H9 (cell line): ENCODE measurements around the gene HTT-AS. TPM values are rescaled to one million over a fixed set of nuclear protein-coding genes. Genes with fewer than 3 reads are reported as not detected.

Experiments used
- DNase-seq: peaks from one replicate; pipeline ENCODE4 v3.0.0-alpha.2; 2017
- H2AFZ ChIP-seq: one replicate; pipeline ENCODE4 v1.6.1; 2013; ENCODE audit warnings: mild to moderate bottlenecking, low read length, control low read depth, moderate library complexity
- H2AK5ac ChIP-seq: 2 replicates; pipeline ENCODE4 v1.6.1; 2013; ENCODE audit warnings: low read length, control low read depth, mixed read lengths; ENCODE audit not compliant: insufficient read length
- H2BK120ac ChIP-seq: one replicate; pipeline ENCODE4 v1.6.1; 2013; ENCODE audit warnings: low read depth, mild to moderate bottlenecking, low read length, control low read depth, inconsistent platforms; ENCODE audit not compliant: poor library complexity, severe bottlenecking
- H2BK12ac ChIP-seq: 2 replicates; pipeline ENCODE4 v1.6.1; 2013; ENCODE audit warnings: low read length, control low read depth, mixed read lengths, low read depth; ENCODE audit not compliant: insufficient read length
- H2BK15ac ChIP-seq: 2 replicates; pipeline ENCODE4 v1.6.1; 2013; ENCODE audit warnings: low read depth, low read length, control low read depth
- H2BK20ac ChIP-seq: one replicate; pipeline ENCODE4 v1.6.1; 2013; ENCODE audit warnings: low read depth, mild to moderate bottlenecking, low read length, control low read depth, inconsistent platforms; ENCODE audit not compliant: poor library complexity, severe bottlenecking
- H2BK5ac ChIP-seq: 2 replicates; pipeline ENCODE4 v1.6.1; 2013; ENCODE audit warnings: low read length, control low read depth, mixed read lengths; ENCODE audit not compliant: insufficient read length
- H3K14ac ChIP-seq: 2 replicates; pipeline ENCODE4 v1.6.1; 2013; ENCODE audit warnings: low read length, control low read depth; ENCODE audit not compliant: insufficient read depth
- H3K18ac ChIP-seq: 2 replicates; pipeline ENCODE4 v1.6.1; 2013; ENCODE audit warnings: low read depth, mild to moderate bottlenecking, mixed read lengths, low read length, control low read depth; ENCODE audit not compliant: insufficient read length
- H3K23ac ChIP-seq: 2 replicates; pipeline ENCODE4 v1.6.1; 2013; ENCODE audit warnings: low read length, control low read depth, mixed read lengths, low read depth; ENCODE audit not compliant: insufficient read length
- H3K23me2 ChIP-seq: 2 replicates; pipeline ENCODE4 v1.6.1; 2013; ENCODE audit warnings: low read depth, mild to moderate bottlenecking, mixed read lengths, low read length, control low read depth; ENCODE audit not compliant: insufficient read length, poor library complexity, severe bottlenecking
- H3K27ac ChIP-seq: 2 replicates; pipeline ENCODE4 v1.5.1; 2013; ENCODE audit warnings: low read length, control low read depth, mixed read lengths, low read depth; ENCODE audit not compliant: insufficient read length
- H3K27me3 ChIP-seq: 2 replicates; pipeline ENCODE4 v1.6.1; 2013; ENCODE audit warnings: low read length, control low read depth, inconsistent platforms; ENCODE audit not compliant: insufficient read depth
- H3K4ac ChIP-seq: 2 replicates; pipeline ENCODE4 v1.6.1; 2013; ENCODE audit warnings: low read depth, mild to moderate bottlenecking, control low read depth, inconsistent platforms, low read length, moderate library complexity
- H3K4me1 ChIP-seq: 2 replicates; pipeline ENCODE4 v1.6.1; 2013; ENCODE audit warnings: low read length, control low read depth, inconsistent platforms; ENCODE audit not compliant: insufficient read depth
- H3K4me2 ChIP-seq: 2 replicates; pipeline ENCODE4 v1.6.1; 2013; ENCODE audit warnings: low read length, control low read depth, mixed read lengths; ENCODE audit not compliant: insufficient read length, insufficient read depth
- H3K56ac ChIP-seq: 2 replicates; pipeline ENCODE4 v1.6.1; 2013; ENCODE audit warnings: low read depth, mild to moderate bottlenecking, mixed read lengths, low read length, control low read depth; ENCODE audit not compliant: insufficient read length
- H3K79me1 ChIP-seq: 2 replicates; pipeline ENCODE4 v1.6.1; 2013; ENCODE audit warnings: low read depth, mild to moderate bottlenecking, moderate library complexity, low read length, control low read depth, inconsistent platforms; ENCODE audit not compliant: insufficient read depth, poor library complexity, severe bottlenecking
- H3K79me2 ChIP-seq: 2 replicates; pipeline ENCODE4 v1.6.1; 2013; ENCODE audit warnings: low read length, control low read depth, inconsistent platforms; ENCODE audit not compliant: insufficient read depth
- H3K9ac ChIP-seq: 2 replicates; pipeline ENCODE4 v1.6.1; 2013; ENCODE audit warnings: low read length, control low read depth, mixed read lengths; ENCODE audit not compliant: insufficient read length; ENCODE audit errors: extremely low read depth
- H3K9me3 ChIP-seq: one replicate; pipeline ENCODE4 v1.6.1; 2013; ENCODE audit warnings: low read depth, low read length, inconsistent platforms; ENCODE audit not compliant: control insufficient read depth
- H3T11ph ChIP-seq: one replicate; pipeline ENCODE4 v1.6.1; 2013; ENCODE audit warnings: mild to moderate bottlenecking, low read length, control low read depth, inconsistent platforms
- H4K20me1 ChIP-seq: one replicate; pipeline ENCODE4 v1.6.1; 2013; ENCODE audit not compliant: control insufficient read depth, insufficient read length, insufficient read depth
- H4K5ac ChIP-seq: 2 replicates; pipeline ENCODE4 v1.6.1; 2013; ENCODE audit warnings: low read depth, mild to moderate bottlenecking, mixed read lengths, low read length, control low read depth; ENCODE audit not compliant: insufficient read length
- H4K8ac ChIP-seq: replicated peaks from 2 replicates; pipeline ENCODE4 v1.6.1; 2013; ENCODE audit warnings: low read length, control low read depth, mixed read lengths, low read depth; ENCODE audit not compliant: insufficient read length
- H4K91ac ChIP-seq: 2 replicates; pipeline ENCODE4 v1.6.1; 2013; ENCODE audit warnings: low read depth, mild to moderate bottlenecking, moderate library complexity, mixed read lengths, low read length, control low read depth; ENCODE audit not compliant: insufficient read length
- H3K27ac Mint-ChIP-seq, 3 experiments: 2 replicates in 2 of 3; 3 replicates in 1 of 3; pipeline ENCODE4 v1.8.0; 2020 to 2021; ENCODE audit warnings: mixed read lengths in 3 of 3, mild to moderate bottlenecking in 1 of 3, moderate library complexity in 1 of 3
- H3K27me3 Mint-ChIP-seq: 2 replicates; pipeline ENCODE4 v1.8.0; 2021; ENCODE audit warnings: low read depth, mild to moderate bottlenecking, moderate library complexity, mixed read lengths
- H3K36me3 Mint-ChIP-seq, 3 experiments: 2 replicates in 2 of 3; 3 replicates in 1 of 3; pipeline ENCODE4 v1.8.0; 2020 to 2021; ENCODE audit warnings: low read depth in 3 of 3, mixed read lengths in 3 of 3; ENCODE audit not compliant: insufficient read depth in 1 of 3
- H3K4me1 Mint-ChIP-seq, 2 experiments: 2 replicates each; pipeline ENCODE4 v1.8.0; 2020; ENCODE audit warnings: mixed read lengths in 2 of 2
- H3K4me3 Mint-ChIP-seq, 2 experiments: 2 replicates in 1 of 2; 3 replicates in 1 of 2; pipeline ENCODE4 v1.8.0; 2020 to 2021; ENCODE audit warnings: mild to moderate bottlenecking in 2 of 2, mixed read lengths in 2 of 2, moderate library complexity in 1 of 2
- H3K9me3 Mint-ChIP-seq, 2 experiments: 2 replicates in 1 of 2; 3 replicates in 1 of 2; pipeline ENCODE4 v1.8.0; 2020; ENCODE audit warnings: mild to moderate bottlenecking in 2 of 2, mixed read lengths in 2 of 2, moderate library complexity in 1 of 2
- CTCF ChIP-seq: fragments of 200-600 bp; sonication (generic); conservative IDR thresholded peaks from 3 replicates; pipeline ENCODE4 v1.8.0; 2021; ENCODE audit warnings: antibody characterized with exemption, mild to moderate bottlenecking
- WGBS: extraction: QIAGEN DNeasy Blood & Tissue Kit; methylation state at CpG from one replicate; pipeline ENCODE4 v1.1.7; 2013; ENCODE audit warnings: missing lambda C conversion rate, low lambda C conversion rate, mixed read lengths; ENCODE audit not compliant: insufficient read length; ENCODE audit errors: extremely low coverage; 5-methylcytosine and 5-hydroxymethylcytosine counted together
- total RNA-seq: library from RNA; stranded (reverse); gene quantifications from 2 replicates; pipeline ENCODE4 v1.2.1, GENCODE V29; 2021

The HTT-AS gene
- total RNA-seq, 1 experiment from 2014 or later = not detected

GRCh38 chr4:3035249-3035648 lies 39.1 kb downstream of the HTT-AS start:
- Histone ChIP-seq H2BK12ac (no peak overlapping the region), H3K9me3 (no peaks in the 10 kb centered on the region), H2BK20ac (no peak overlapping the region), H3K4ac (no peak overlapping the region), H4K20me1 (no peaks in the 10 kb centered on the region), H3K27me3 (no peaks in the 10 kb centered on the region), H2BK120ac (no peak overlapping the region), H3K79me1 (no peaks in the 10 kb centered on the region), H3K4me2 (no peak overlapping the region), H3K23me2 (no peaks in the 10 kb centered on the region), H3K18ac (no peak overlapping the region), H2AK5ac (no peak overlapping the region), H3K14ac (no peak overlapping the region), H3K79me2 (no peaks in the 10 kb centered on the region), H2AFZ (no peak overlapping the region), H4K8ac (no peak overlapping the region), H3K56ac (no peak overlapping the region), H3K27ac (no peak overlapping the region), H4K5ac (no peak overlapping the region), H4K91ac (no peak overlapping the region), H3K9ac (no peak overlapping the region), H3K23ac (no peak overlapping the region), H3K4me1 (no peaks in the 10 kb centered on the region; the same call in 1 of the 2 replicates), H2BK5ac (no peak overlapping the region), H2BK15ac (no peak overlapping the region), H3T11ph (no peak overlapping the region)
- peaks cover 8% of the 10 kb centered on the region for H3K27me3 Mint-ChIP-seq
- no peak for DNase-seq
- H3K9me3 Mint-ChIP-seq = no peaks in the 10 kb centered on the region
- no peak for TF ChIP-seq CTCF
- peaks cover 4 to 8% of the 10 kb centered on the region in 2 experiments; a peak in 3 of 4 replicates for H3K4me1 Mint-ChIP-seq
- no CpG with 5 or more reads among the region's 8 CpGs for WGBS
- no peak overlapping the region for H3K4me3 Mint-ChIP-seq
- H3K36me3 Mint-ChIP-seq = no peaks in the 10 kb centered on the region; a peak in 1 of 7 replicates
- no peak overlapping the region for H3K27ac Mint-ChIP-seq
